Liver (tissue), 9 donors: ENCODE measurements around the gene KIF21B. TPM values are rescaled to one million over a fixed set of nuclear protein-coding genes. Genes with fewer than 3 reads are reported as not detected.

Experiments used
- DNase-seq: peaks from one replicate; pipeline ENCODE4 v3.0.0-alpha.2; 2017; ENCODE audit warnings: low spot score
- H3K27ac ChIP-seq, 2 donors: one replicate each; pipeline ENCODE4 v1.7.0; 2013; ENCODE audit warnings: inconsistent platforms in 2 of 2, low read length in 2 of 2, control low read depth in 1 of 2, low read depth in 1 of 2, mild to moderate bottlenecking in 1 of 2
- H3K27me3 ChIP-seq, 4 donors: one replicate each; pipeline versions ENCODE4 v1.6.1 to v1.7.0; 2013; ENCODE audit warnings: low read length in 3 of 4, inconsistent platforms in 1 of 4, mild to moderate bottlenecking in 1 of 4, moderate library complexity in 1 of 4; ENCODE audit not compliant: control insufficient read depth in 4 of 4, insufficient read depth in 4 of 4
- H3K36me3 ChIP-seq, 4 donors: one replicate each; pipeline versions ENCODE4 v1.6.1 to v1.7.0; 2013; ENCODE audit warnings: low read length in 3 of 4, mild to moderate bottlenecking in 3 of 4, low read depth in 1 of 4, moderate library complexity in 1 of 4; ENCODE audit not compliant: control insufficient read depth in 4 of 4, insufficient read depth in 3 of 4
- H3K4me1 ChIP-seq, 4 donors: one replicate each; pipeline versions ENCODE4 v1.6.1 to v1.7.0; 2013; ENCODE audit warnings: low read length in 3 of 4, mild to moderate bottlenecking in 3 of 4, moderate library complexity in 1 of 4; ENCODE audit not compliant: control insufficient read depth in 4 of 4, insufficient read depth in 4 of 4
- H3K4me3 ChIP-seq, 3 donors: one replicate each; pipeline versions ENCODE4 v1.6.1 to v1.7.0; 2013; ENCODE audit warnings: low read length in 3 of 3, control low read depth in 1 of 3, low read depth in 1 of 3, mild to moderate bottlenecking in 1 of 3
- H3K9ac ChIP-seq, 2 donors: one replicate each; pipeline ENCODE4 v1.7.0; 2013; ENCODE audit warnings: low read length in 2 of 2, mild to moderate bottlenecking in 2 of 2, moderate library complexity in 2 of 2, control low read depth in 1 of 2, low read depth in 1 of 2
- H3K9me3 ChIP-seq, 4 donors: one replicate each; pipeline versions ENCODE4 v1.6.1 to v1.7.0; 2013; ENCODE audit warnings: low read length in 3 of 4; ENCODE audit not compliant: control insufficient read depth in 4 of 4
- ATF3 ChIP-seq: IDR thresholded peaks from 2 replicates; pipeline ENCODE4 v1.6.1; 2016; ENCODE audit warnings: antibody characterized with exemption
- CTCF ChIP-seq: fragments of 150-350 bp; IDR thresholded peaks from 2 replicates; pipeline ENCODE4 v1.5.1; 2017; ENCODE audit warnings: improper control_type of control experiment, low read depth, low read length; ENCODE audit not compliant: missing input control
- EGR1 ChIP-seq, 2 donors: IDR thresholded peaks; 2 replicates each; pipeline ENCODE4 v1.6.1; 2016 to 2018; ENCODE audit warnings: antibody characterized with exemption in 2 of 2, low read depth in 2 of 2
- FOXA1 ChIP-seq: IDR thresholded peaks from 2 replicates; pipeline ENCODE4 v1.6.1; 2016; ENCODE audit warnings: antibody characterized with exemption
- FOXA2 ChIP-seq: IDR thresholded peaks from 2 replicates; pipeline ENCODE4 v1.6.1; 2016; ENCODE audit warnings: antibody characterized with exemption
- GABPA ChIP-seq, 2 donors: IDR thresholded peaks in 1 of 2; conservative IDR thresholded peaks in 1 of 2; 2 replicates each; pipeline ENCODE4 v1.6.1; 2016; ENCODE audit warnings: antibody characterized with exemption in 2 of 2, mild to moderate bottlenecking in 1 of 2, moderate library complexity in 1 of 2
- HNF4A ChIP-seq, 2 donors: conservative IDR thresholded peaks; 2 replicates each; pipeline ENCODE4 v1.6.1; 2016; ENCODE audit warnings: antibody characterized with exemption in 2 of 2, mild to moderate bottlenecking in 2 of 2
- HNF4G ChIP-seq: IDR thresholded peaks from 2 replicates; pipeline ENCODE4 v1.6.1; 2016; ENCODE audit warnings: antibody characterized with exemption
- JUND ChIP-seq, 2 donors: IDR thresholded peaks; 2 replicates each; pipeline ENCODE4 v1.6.1; 2016; ENCODE audit warnings: antibody characterized with exemption in 2 of 2
- MAX ChIP-seq: IDR thresholded peaks from 2 replicates; pipeline ENCODE4 v1.6.1; 2016; ENCODE audit warnings: antibody characterized with exemption
- NR2F2 ChIP-seq: IDR thresholded peaks from 2 replicates; pipeline ENCODE4 v1.6.1; 2016; ENCODE audit warnings: antibody characterized with exemption
- RAD21 ChIP-seq, 2 donors: IDR thresholded peaks; 2 replicates each; pipeline ENCODE4 v1.6.1; 2016; ENCODE audit warnings: antibody characterized with exemption in 2 of 2, mild to moderate bottlenecking in 2 of 2
- REST ChIP-seq: IDR thresholded peaks from 2 replicates; pipeline ENCODE4 v1.6.1; 2016; ENCODE audit warnings: antibody characterized with exemption, mild to moderate bottlenecking
- RXRA ChIP-seq, 2 donors: IDR thresholded peaks; 2 replicates each; pipeline ENCODE4 v1.6.1; 2017 to 2018; ENCODE audit warnings: antibody characterized with exemption in 2 of 2, mild to moderate bottlenecking in 1 of 2
- SP1 ChIP-seq: IDR thresholded peaks from 2 replicates; pipeline ENCODE4 v1.6.1; 2018; ENCODE audit warnings: antibody characterized with exemption, mild to moderate bottlenecking
- TAF1 ChIP-seq: conservative IDR thresholded peaks from 2 replicates; pipeline ENCODE4 v1.6.1; 2016; ENCODE audit warnings: antibody characterized with exemption, mild to moderate bottlenecking
- YY1 ChIP-seq: IDR thresholded peaks from 2 replicates; pipeline ENCODE4 v1.6.1; 2016; ENCODE audit warnings: antibody characterized with exemption, mild to moderate bottlenecking
- WGBS: extraction: QIAGEN DNeasy Blood & Tissue Kit; methylation state at CpG from one replicate; pipeline ENCODE4 v1.1.7; 2013; 5-methylcytosine and 5-hydroxymethylcytosine counted together
- polyA plus RNA-seq, 2 donors: library from polyadenylated mRNA; stranded (reverse) in 1 of 2; unstranded in 1 of 2; fragments of 200-250 nt in 1 of 2; fragments of >200 nt in 1 of 2; fragmentation: Nextera tagmentation in 1 of 2; extraction: Ambion mirVana in 1 of 2; gene quantifications; one replicate each; pipeline versions ENCODE4 v1.2.1 to v1.2.3, GENCODE V29; 2013 to 2015
- total RNA-seq, 2 donors: library from RNA; depleted of rRNA; stranded (reverse); fragments of >200 nt; gene quantifications; one replicate each; pipeline ENCODE4 v1.2.3, GENCODE V29; 2014
- donor health status: healthy.
- donor health status: healthy.
- donor health status: healthy.
- donor health status: healthy.
- donor health status: healthy.

KIF21B gene
- total and polyA plus RNA-seq, 4 donors, result 0.42 to 1.9 (median 1.0) TPM

GRCh38 chr1:200925831-200926230, 97.7 kb downstream of the KIF21B start:
- no peaks in the 10 kb centered on the region for H3K9me3 ChIP-seq
- H3K4me3 ChIP-seq, result no peak overlapping the region
- H3K36me3 ChIP-seq, result no peaks in the 10 kb centered on the region
- H3K4me1 ChIP-seq, result no peaks in the 10 kb centered on the region
- no peak overlapping the region for H3K9ac ChIP-seq
- WGBS, result 80% methylated on average over 4 of the region's 4 CpGs
- no peak for TF ChIP-seq YY1
- H3K27me3 ChIP-seq, result no peaks in the 10 kb centered on the region
- H3K27ac ChIP-seq, result no peak overlapping the region
- no peak for DNase-seq

- no peak for TF ChIP-seq TAF1
- TF ChIP-seq EGR1 (IDR thresholded peaks at IDR 0.05; ENCODE audit: low read depth in 2 of 2), result no peak
- no peak for TF ChIP-seq FOXA2
- no peak for DNase-seq
- Histone ChIP-seq H3K27ac (no peak overlapping the region), H3K4me3 (no peak overlapping the region), H3K9ac (no peak overlapping the region), H3K36me3 (no peaks in the 10 kb centered on the region), H3K4me1 (no peaks in the 10 kb centered on the region), H3K27me3 (no peaks in the 10 kb centered on the region), H3K9me3 (no peaks in the 10 kb centered on the region)
- 87% methylated on average over 1 of the region's 1 CpG for whole genome bisulfite sequencing
These were observed 99.9 kb downstream of the KIF21B start for GRCh38 chr1:200923601-200924000.

- Histone ChIP-seq H3K27me3 (no peaks in the 10 kb centered on the region), H3K36me3 (no peaks in the 10 kb centered on the region), H3K27ac (no peak overlapping the region), H3K4me3 (no peak overlapping the region), H3K9me3 (no peaks in the 10 kb centered on the region), H3K9ac (no peak overlapping the region), H3K4me1 (no peaks in the 10 kb centered on the region)
- WGBS, result 81% methylated on average over 2 of the region's 2 CpGs
- no peak for DNase-seq
- TF ChIP-seq HNF4G, result no peak
- TF ChIP-seq RAD21 (IDR thresholded peaks at IDR 0.05), result no peak
- TF ChIP-seq GABPA (IDR thresholded peaks at IDR 0.05 in 1 of 2, conservative IDR thresholded peaks at IDR 0.05 in 1 of 2), result no peak
These were observed 101.1 kb downstream of the KIF21B start for GRCh38 chr1:200922406-200922805.

GRCh38 chr1:200921571-200922110, 101.9 kb downstream of the KIF21B start:
- H3K4me1 ChIP-seq, result no peaks in the 10 kb centered on the region
- no peaks in the 10 kb centered on the region for H3K9me3 ChIP-seq
- 88% methylated on average over 9 of the region's 9 CpGs for WGBS
- no peak for DNase-seq
- no peak overlapping the region for H3K4me3 ChIP-seq
- no peaks in the 10 kb centered on the region for H3K27me3 ChIP-seq
- no peaks in the 10 kb centered on the region for H3K36me3 ChIP-seq
- no peak overlapping the region for H3K27ac ChIP-seq
- H3K9ac ChIP-seq, result no peak overlapping the region
- TF ChIP-seq HNF4G, result no peak
- TF ChIP-seq TAF1, result no peak
- TF ChIP-seq RAD21 (IDR thresholded peaks at IDR 0.05), result no peak
- TF ChIP-seq FOXA1, result no peak
- no peak for TF ChIP-seq ATF3
- no peak for TF ChIP-seq RXRA (IDR thresholded peaks at IDR 0.05)
- no peak for TF ChIP-seq EGR1 (IDR thresholded peaks at IDR 0.05; ENCODE audit: low read depth in 2 of 2)
- TF ChIP-seq JUND (IDR thresholded peaks at IDR 0.05), result no peak
- TF ChIP-seq MAX, result no peak
- TF ChIP-seq FOXA2, result no peak
- no peak for TF ChIP-seq NR2F2
- no peak for TF ChIP-seq CTCF
- no peak for TF ChIP-seq GABPA (IDR thresholded peaks at IDR 0.05 in 1 of 2, conservative IDR thresholded peaks at IDR 0.05 in 1 of 2)
- TF ChIP-seq YY1, result no peak
- TF ChIP-seq HNF4A (conservative IDR thresholded peaks at IDR 0.05), result no peak
- TF ChIP-seq REST, result no peak
- no peak for TF ChIP-seq SP1
